Measurements from ENCODE around the gene GADD45A. TPM values are rescaled to one million over a fixed set of nuclear protein-coding genes. Genes with fewer than 3 reads are reported as not detected.

Gene GADD45A
- polyA plus RNA-seq, 1 donor (not counting 4 experiments of a cell fraction or from before 2014, with no cell fraction given), result 151 TPM

GRCh38 chr1:67711855-67712212, 26.8 kb downstream of the GADD45A start:
- Histone ChIP-seq H3K9me3 (ENCODE audit: control insufficient read depth, low read depth, low read length) (no peaks in the 10 kb centered on the region), H3K4me1 (ENCODE audit: control insufficient read depth, extremely low read depth, insufficient read depth, low read length) (peaks cover 58% of the 10 kb centered on the region), H3K9ac (ENCODE audit: control insufficient read depth, extremely low read depth, insufficient read depth, low read length) (no peak overlapping the region), H3K4me3 (ENCODE audit: control insufficient read depth in 2 of 3, extremely low read depth in 1 of 3, insufficient read depth in 2 of 3, low read depth in 1 of 3, low read length in 3 of 3) (no peak overlapping the region), H3K27ac (ENCODE audit: control insufficient read depth, insufficient read depth, low read length) (no peak overlapping the region), H3K4me2 (ENCODE audit: control insufficient read depth, extremely low read depth, insufficient read depth, low read depth, low read length) (no peak overlapping the region), H4K20me1 (ENCODE audit: control insufficient read depth, extremely low read depth, insufficient read depth, low read length) (no peaks in the 10 kb centered on the region), H3K36me3 (ENCODE audit: control insufficient read depth in 2 of 2, extremely low read depth in 1 of 2, insufficient read depth in 2 of 2, low read length in 2 of 2) (peaks cover 6 to 9% of the 10 kb centered on the region in 2 experiments), H3K79me2 (ENCODE audit: control insufficient read depth, insufficient read depth, low read length) (peaks cover 21% of the 10 kb centered on the region), H2AFZ (ENCODE audit: control insufficient read depth, low read length) (no peak overlapping the region), H3K9me1 (ENCODE audit: control insufficient read depth, extremely low read depth, insufficient read depth, low read length) (no peaks in the 10 kb centered on the region), H3K27me3 (ENCODE audit: control insufficient read depth, extremely low read depth, insufficient read depth, low read length) (no peaks in the 10 kb centered on the region)
- dilution Hi-C loops (cut with MboI; ENCODE audit: extremely low pct_ligation_motif_present, low sequenced_read_pairs), result no loop called here
- DNase-seq (ENCODE audit: low read depth, low spot score) (no peak), FAIRE-seq (no peak)
- TF ChIP-seq CTCF (optimal IDR thresholded peaks at IDR 0.05 in 1 of 3, IDR thresholded peaks at IDR 0.05 in 1 of 3, conservative IDR thresholded peaks at IDR 0.05 in 1 of 3; ENCODE audit: extremely low read depth in 1 of 3, insufficient read depth in 2 of 3, low read length in 3 of 3) (no peak), EZH2 (IDR thresholded peaks at IDR 0.05; ENCODE audit: low read length) (no peak)

GRCh38 chr1:67713057-67713846, 28.3 kb downstream of the GADD45A start:
- TF ChIP-seq CTCF (optimal IDR thresholded peaks at IDR 0.05 in 1 of 3, IDR thresholded peaks at IDR 0.05 in 1 of 3, conservative IDR thresholded peaks at IDR 0.05 in 1 of 3; ENCODE audit: extremely low read depth in 1 of 3, insufficient read depth in 2 of 3, low read length in 3 of 3), result no peak
- no peaks in the 10 kb centered on the region for H4K20me1 ChIP-seq (ENCODE audit: control insufficient read depth, extremely low read depth, insufficient read depth, low read length)
- H2AFZ ChIP-seq (ENCODE audit: control insufficient read depth, low read length), result no peak overlapping the region
- no peaks in the 10 kb centered on the region for H3K27me3 ChIP-seq (ENCODE audit: control insufficient read depth, extremely low read depth, insufficient read depth, low read length)
- H3K79me2 ChIP-seq (ENCODE audit: control insufficient read depth, insufficient read depth, low read length), result peaks cover 23% of the 10 kb centered on the region
- peak overlapping the region; percentile 52 for H3K9ac ChIP-seq (ENCODE audit: control insufficient read depth, extremely low read depth, insufficient read depth, low read length)
- H3K4me2 ChIP-seq (ENCODE audit: control insufficient read depth, extremely low read depth, insufficient read depth, low read depth, low read length), result peak overlapping the region; percentile 50
- no peak for DNase-seq (ENCODE audit: low read depth, low spot score)
- dilution Hi-C loops (cut with MboI; ENCODE audit: extremely low pct_ligation_motif_present, low sequenced_read_pairs), result no loop called here
- peak; percentile 59 for FAIRE-seq
- H3K4me1 ChIP-seq (ENCODE audit: control insufficient read depth, extremely low read depth, insufficient read depth, low read length), result peaks cover 72% of the 10 kb centered on the region
- no peaks in the 10 kb centered on the region for H3K9me3 ChIP-seq (ENCODE audit: control insufficient read depth, low read depth, low read length)
- no peaks in the 10 kb centered on the region for H3K9me1 ChIP-seq (ENCODE audit: control insufficient read depth, extremely low read depth, insufficient read depth, low read length)
- H3K27ac ChIP-seq (ENCODE audit: control insufficient read depth, insufficient read depth, low read length), result peak overlapping the region; percentile 62
- peak overlapping the region in 1 of 3 experiments; percentile 22 for H3K4me3 ChIP-seq (ENCODE audit: control insufficient read depth in 2 of 3, extremely low read depth in 1 of 3, insufficient read depth in 2 of 3, low read depth in 1 of 3, low read length in 3 of 3)
- peaks cover 0 to 3% of the 10 kb centered on the region in 2 experiments for H3K36me3 ChIP-seq (ENCODE audit: control insufficient read depth in 2 of 2, extremely low read depth in 1 of 2, insufficient read depth in 2 of 2, low read length in 2 of 2)

All from keratinocyte (primary cell).